ENCODE data around the gene MFNG.

DNA sequence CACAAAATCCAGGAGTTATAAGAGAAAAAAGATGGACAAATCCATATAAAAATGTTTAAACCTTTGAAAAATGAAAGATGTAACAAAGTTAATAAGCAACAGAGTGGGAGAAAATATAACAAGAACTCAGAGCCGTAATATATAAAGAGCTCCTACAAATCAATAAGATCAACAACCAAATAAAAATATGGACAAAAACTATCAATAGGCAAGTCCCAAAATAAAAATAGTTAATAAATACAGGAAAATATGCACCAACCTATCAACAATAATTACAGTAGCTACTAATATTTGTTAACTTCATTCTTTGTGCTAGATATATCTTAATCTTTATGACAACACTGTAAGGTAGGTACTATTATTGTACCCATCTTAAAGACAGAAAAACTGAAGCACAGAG is 30.3 kb upstream of the MFNG start:
- no peak for TF ChIP-seq POLR2A (IDR thresholded peaks at IDR 0.05)
- TF ChIP-seq, protein P1, sequence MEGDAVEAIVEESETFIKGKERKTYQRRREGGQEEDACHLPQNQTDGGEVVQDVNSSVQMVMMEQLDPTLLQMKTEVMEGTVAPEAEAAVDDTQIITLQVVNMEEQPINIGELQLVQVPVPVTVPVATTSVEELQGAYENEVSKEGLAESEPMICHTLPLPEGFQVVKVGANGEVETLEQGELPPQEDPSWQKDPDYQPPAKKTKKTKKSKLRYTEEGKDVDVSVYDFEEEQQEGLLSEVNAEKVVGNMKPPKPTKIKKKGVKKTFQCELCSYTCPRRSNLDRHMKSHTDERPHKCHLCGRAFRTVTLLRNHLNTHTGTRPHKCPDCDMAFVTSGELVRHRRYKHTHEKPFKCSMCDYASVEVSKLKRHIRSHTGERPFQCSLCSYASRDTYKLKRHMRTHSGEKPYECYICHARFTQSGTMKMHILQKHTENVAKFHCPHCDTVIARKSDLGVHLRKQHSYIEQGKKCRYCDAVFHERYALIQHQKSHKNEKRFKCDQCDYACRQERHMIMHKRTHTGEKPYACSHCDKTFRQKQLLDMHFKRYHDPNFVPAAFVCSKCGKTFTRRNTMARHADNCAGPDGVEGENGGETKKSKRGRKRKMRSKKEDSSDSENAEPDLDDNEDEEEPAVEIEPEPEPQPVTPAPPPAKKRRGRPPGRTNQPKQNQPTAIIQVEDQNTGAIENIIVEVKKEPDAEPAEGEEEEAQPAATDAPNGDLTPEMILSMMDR (IDR thresholded peaks at IDR 0.05) = no peak
